ENCODE measurements around the gene CDC42EP1. TPM values are rescaled to one million over a fixed set of nuclear protein-coding genes. Genes with fewer than 3 reads are reported as not detected.
"Not testable (repeated sequence)": the region's sequence is repeated elsewhere in the genome, so short reads cannot be mapped to it uniquely, and the experiment has no call there.

The CDC42EP1 gene
- total RNA-seq, 2 experiments from 2014 or later = 0.83 to 0.87 TPM

GRCh38 chr22:37522482-37522881, 37.8 kb upstream of the CDC42EP1 start:
- Mint-ChIP-seq H3K4me1 (peaks cover 4% of the 10 kb centered on the region), H3K4me3 (no peak overlapping the region), H3K27ac (no peak overlapping the region), H3K9me3 (ENCODE audit: low read depth) (no peaks in the 10 kb centered on the region), H3K27me3 (peaks cover 28% of the 10 kb centered on the region), H3K36me3 (ENCODE audit: low read depth) (no peaks in the 10 kb centered on the region)
- DNase-seq (no peak), ATAC-seq (no peak)
- CTCF ChIA-PET = interaction anchor here (1.0 to 1.4 kb wide), 2 partner anchors 11 to 70 kb away, joined by 3 to 4 read pairs; no protein-coding TSS in a partner anchor
- intact Hi-C loops (cut with DNase I, micrococcal nuclease) = no loop called here
- POLR2A ChIA-PET = no interaction called here

GRCh38 chr22:37525073-37525745, 35.1 kb upstream of the CDC42EP1 start:
- no peak overlapping the region for H3K27ac Mint-ChIP-seq
- no peak overlapping the region for H3K4me3 Mint-ChIP-seq
- ChIA-PET POLR2A (no interaction called here), CTCF (interaction anchor here (0.6 kb wide), 1 partner anchor 669 kb away, joined by 3 read pairs; no protein-coding TSS in a partner anchor)
- DNase-seq (peak; percentile 27), ATAC-seq (peak; percentile 42)
- H3K36me3 Mint-ChIP-seq (ENCODE audit: low read depth) = no peaks in the 10 kb centered on the region
- peaks cover 6% of the 10 kb centered on the region for H3K4me1 Mint-ChIP-seq
- peaks cover 19% of the 10 kb centered on the region for H3K27me3 Mint-ChIP-seq
- no peaks in the 10 kb centered on the region for H3K9me3 Mint-ChIP-seq (ENCODE audit: low read depth)
- intact Hi-C loops (cut with DNase I, micrococcal nuclease) = no loop called here

DNA sequence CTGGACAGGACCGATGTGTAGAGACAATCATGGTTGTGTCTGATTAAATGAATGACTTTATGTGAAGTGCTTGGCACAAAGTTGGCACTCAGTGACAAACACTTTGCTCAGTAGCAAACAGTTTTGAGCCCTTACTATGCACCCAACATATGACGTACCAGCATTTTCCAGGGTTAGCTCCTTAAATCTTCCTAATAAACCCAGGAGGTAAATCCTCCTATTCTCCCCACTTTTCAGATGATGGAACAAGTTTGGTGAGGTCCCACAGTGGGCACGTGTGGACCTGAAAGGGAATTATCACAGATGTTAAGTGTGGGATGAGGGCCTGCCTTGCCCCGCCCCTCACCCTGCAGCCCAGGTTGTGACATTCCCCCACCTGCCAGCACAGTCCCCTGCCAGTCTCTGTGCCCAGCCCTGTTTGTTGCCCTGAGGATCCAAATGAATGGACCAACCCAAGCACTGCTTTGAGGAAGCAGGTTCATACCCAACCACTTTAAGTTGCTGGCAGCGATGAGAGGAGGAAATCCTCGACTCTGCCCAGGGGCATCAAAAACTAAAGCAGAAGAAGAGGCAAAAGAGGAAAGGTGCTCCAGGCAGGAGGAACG, 34.4 kb upstream of the CDC42EP1 start:
- Mint-ChIP-seq H3K27ac (no peak overlapping the region), H3K9me3 (ENCODE audit: low read depth) (no peaks in the 10 kb centered on the region), H3K4me3 (no peak overlapping the region), H3K4me1 (peaks cover 6% of the 10 kb centered on the region), H3K27me3 (peaks cover 16% of the 10 kb centered on the region), H3K36me3 (ENCODE audit: low read depth) (no peaks in the 10 kb centered on the region)
- POLR2A ChIA-PET = no interaction called here
- intact Hi-C loops (cut with DNase I, micrococcal nuclease) = no loop called here
- no peak for ATAC-seq
- DNase-seq = no peak
- CTCF ChIA-PET = interaction anchor here (0.6 kb wide), 1 partner anchor 669 kb away, joined by 3 read pairs; no protein-coding TSS in a partner anchor

DNA sequence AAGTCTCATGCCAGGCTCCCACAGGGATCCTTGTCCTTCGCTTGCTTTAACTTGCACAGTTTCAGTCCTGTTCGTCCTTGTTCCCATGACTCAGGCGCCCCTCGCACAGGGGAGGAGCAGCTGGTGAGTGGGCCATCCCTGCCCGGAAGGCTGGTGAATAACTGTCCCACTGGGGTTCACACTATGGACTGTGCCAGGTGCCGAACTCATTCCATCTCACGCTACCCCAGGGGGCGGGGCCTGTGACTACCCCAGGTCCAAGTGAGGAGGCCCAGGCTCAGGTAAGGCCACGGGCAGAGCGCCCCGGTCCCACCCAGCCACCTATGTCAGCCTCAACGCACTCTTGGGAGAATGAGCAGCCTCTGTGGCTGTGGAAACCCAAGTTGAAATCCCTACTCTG, 33.9 kb upstream of the CDC42EP1 start:
- Mint-ChIP-seq H3K27ac (no peak overlapping the region), H3K27me3 (peaks cover 11% of the 10 kb centered on the region), H3K4me3 (no peak overlapping the region), H3K36me3 (ENCODE audit: low read depth) (no peaks in the 10 kb centered on the region), H3K4me1 (peaks cover 6% of the 10 kb centered on the region), H3K9me3 (ENCODE audit: low read depth) (no peaks in the 10 kb centered on the region)
- ATAC-seq (no peak), DNase-seq (no peak)
- ChIA-PET CTCF (interaction anchor here (3.4 kb wide), 1 partner anchor 41 kb away, joined by 12 read pairs; no protein-coding TSS in a partner anchor), POLR2A (no interaction called here)
- intact Hi-C loops (cut with DNase I, micrococcal nuclease) = no loop called here

DNA sequence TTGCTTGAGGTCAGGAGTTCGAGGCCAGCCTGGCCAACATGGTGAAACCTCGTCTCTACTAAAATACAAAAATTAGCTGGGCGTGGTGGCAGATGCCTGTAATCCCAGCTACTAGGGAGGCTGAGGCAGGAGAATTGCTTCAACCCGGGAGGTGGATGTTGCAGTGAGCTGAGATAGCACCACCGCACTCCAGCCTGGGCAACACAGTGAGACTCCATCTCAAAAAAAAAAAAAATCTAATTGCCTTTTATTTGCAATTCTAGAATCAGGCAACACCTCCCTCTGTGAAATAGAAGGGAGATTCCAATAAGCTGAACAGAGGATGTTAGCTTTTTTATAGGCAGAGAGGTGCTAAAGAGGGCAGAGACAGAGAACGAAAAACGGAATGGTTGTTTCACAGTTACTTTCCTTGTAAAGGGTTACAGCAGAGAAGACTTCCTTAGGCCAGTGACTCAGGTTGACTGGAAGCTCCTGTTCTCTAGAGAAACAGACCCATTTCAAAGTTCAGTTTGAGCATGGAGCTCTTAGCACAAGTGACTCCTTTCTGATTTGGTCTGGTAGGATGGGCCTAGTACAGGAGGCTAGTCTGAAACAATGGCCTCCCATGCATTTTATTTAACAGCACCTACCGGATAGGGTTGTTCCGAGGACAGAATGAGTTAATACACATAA, 33.1 kb upstream of the CDC42EP1 start:
- intact Hi-C loops (cut with DNase I, micrococcal nuclease); H3K27ac Mint-ChIP-seq; H3K4me1 Mint-ChIP-seq; H3K9me3 Mint-ChIP-seq (ENCODE audit: low read depth); H3K4me3 Mint-ChIP-seq; POLR2A ChIA-PET; DNase-seq; H3K27me3 Mint-ChIP-seq; ATAC-seq; H3K36me3 Mint-ChIP-seq (ENCODE audit: low read depth): not testable (repeated sequence)
- CTCF ChIA-PET = interaction anchor here (0.6 to 3.4 kb wide), 2 partner anchors 40 to 52 kb away, joined by 3 to 12 read pairs; no protein-coding TSS in a partner anchor

DNA sequence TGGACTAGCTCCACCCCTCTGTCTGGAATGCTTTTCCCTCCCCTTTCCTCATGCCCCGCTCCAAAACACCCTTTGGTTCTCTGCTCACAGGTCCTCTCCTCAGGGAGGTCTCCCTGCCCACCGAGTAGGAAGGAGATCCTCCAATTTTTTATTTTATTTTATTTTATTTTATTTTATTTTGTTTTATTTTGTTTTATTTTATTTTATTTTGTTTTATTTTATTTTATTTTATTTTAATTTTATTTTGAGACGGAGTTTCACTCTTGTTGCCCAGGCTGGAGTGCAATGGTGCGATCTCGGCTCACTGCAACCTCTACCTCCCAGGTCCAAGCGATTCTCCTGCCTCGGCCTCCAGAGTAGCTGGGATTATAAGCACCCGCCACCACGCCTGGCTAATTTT, 32.3 kb upstream of the CDC42EP1 start:
- H3K36me3 Mint-ChIP-seq (ENCODE audit: low read depth); H3K27me3 Mint-ChIP-seq; DNase-seq; POLR2A ChIA-PET; intact Hi-C loops (cut with DNase I, micrococcal nuclease); H3K27ac Mint-ChIP-seq; ATAC-seq; H3K9me3 Mint-ChIP-seq (ENCODE audit: low read depth); H3K4me3 Mint-ChIP-seq; H3K4me1 Mint-ChIP-seq: not testable (repeated sequence)
- CTCF ChIA-PET = interaction anchor here (0.6 to 3.4 kb wide), 2 partner anchors 40 to 51 kb away, joined by 3 to 12 read pairs; no protein-coding TSS in a partner anchor

DNA sequence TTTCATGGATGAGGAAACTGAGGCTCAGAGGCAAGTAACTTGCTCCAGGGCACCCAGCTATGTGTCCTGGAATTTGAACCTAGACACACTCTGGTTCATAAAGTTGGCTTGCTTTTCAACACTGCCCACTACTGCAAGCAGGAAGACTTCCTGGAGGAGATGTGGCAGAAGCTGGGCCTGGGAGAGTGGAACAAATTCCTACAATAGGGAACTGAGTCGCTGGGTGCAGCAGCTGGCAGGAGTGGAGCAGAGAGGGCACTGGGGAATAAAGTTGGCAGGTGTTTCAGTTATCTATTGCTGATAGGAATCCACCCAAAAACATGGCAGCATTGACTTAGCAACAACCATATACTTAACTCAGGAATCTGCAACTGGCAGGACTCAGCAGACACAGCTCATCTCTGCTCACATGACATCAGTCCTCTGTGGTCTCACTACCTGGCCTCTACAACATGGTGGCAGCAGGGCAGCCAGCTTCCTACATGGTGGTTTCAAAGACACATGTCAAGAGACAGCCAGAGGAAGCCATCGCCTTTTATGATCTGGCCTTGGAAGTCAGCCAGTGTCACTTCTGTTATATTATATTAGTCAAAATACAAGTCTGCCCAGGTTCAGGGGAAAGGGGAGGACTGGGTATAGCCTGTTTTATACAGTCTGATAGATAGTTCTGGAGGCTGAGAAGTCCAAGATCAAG, 30.5 kb upstream of the CDC42EP1 start:
- H3K36me3 Mint-ChIP-seq (ENCODE audit: low read depth) = no peaks in the 10 kb centered on the region
- peak; percentile 46 for ATAC-seq
- peaks cover 21% of the 10 kb centered on the region for H3K4me1 Mint-ChIP-seq
- no peak overlapping the region for H3K4me3 Mint-ChIP-seq
- peaks cover 3% of the 10 kb centered on the region for H3K27me3 Mint-ChIP-seq
- DNase-seq = peak; percentile 27
- ChIA-PET POLR2A (no interaction called here), CTCF (interaction anchor here (0.7 to 3.4 kb wide), 7 partner anchors 8 to 77 kb away, joined by 3 to 12 read pairs (median 4); partner anchors contain the start of gene CARD10)
- H3K27ac Mint-ChIP-seq = no peak overlapping the region
- intact Hi-C loops (cut with DNase I, micrococcal nuclease) = loop anchor here in 1 of 2 experiments (5.0 kb wide), 1 partner anchor 47 kb away; no protein-coding TSS in a partner anchor
- H3K9me3 Mint-ChIP-seq (ENCODE audit: low read depth) = no peaks in the 10 kb centered on the region

DNA sequence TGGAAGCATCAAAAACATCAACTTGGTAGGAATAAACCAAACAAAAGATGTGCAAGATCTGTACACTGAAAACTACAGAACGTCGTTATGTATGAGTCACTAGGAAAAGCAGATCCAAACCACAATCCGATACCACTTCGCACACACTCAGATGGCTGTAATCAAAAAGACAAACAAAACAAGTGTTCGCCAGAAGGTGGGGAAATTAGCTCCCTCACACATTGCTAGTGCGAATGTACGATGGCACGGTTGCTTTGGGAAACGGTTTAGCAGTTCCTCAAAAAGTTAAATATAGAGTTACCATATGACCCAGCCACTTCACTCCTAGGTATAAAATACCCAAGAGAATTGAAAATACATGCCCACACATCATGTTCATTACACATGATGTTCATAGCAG, 26.3 kb upstream of the CDC42EP1 start:
- CTCF ChIA-PET = interaction anchor here (1.3 to 2.5 kb wide), 3 partner anchors 13 to 58 kb away, joined by 4 to 10 read pairs (median 4); no protein-coding TSS in a partner anchor
- Mint-ChIP-seq H3K36me3 (ENCODE audit: low read depth) (no peaks in the 10 kb centered on the region), H3K9me3 (ENCODE audit: low read depth) (no peaks in the 10 kb centered on the region), H3K4me1 (peaks cover 29% of the 10 kb centered on the region), H3K4me3 (no peak overlapping the region), H3K27me3 (peaks cover 5% of the 10 kb centered on the region), H3K27ac (no peak overlapping the region)
- peak; percentile 42 for DNase-seq
- intact Hi-C loops (cut with DNase I, micrococcal nuclease) = loop anchor here in 1 of 2 experiments (5.0 kb wide), 1 partner anchor 52 kb away; no protein-coding TSS in a partner anchor
- ATAC-seq = peak; percentile 37
- POLR2A ChIA-PET = interaction anchor here (0.6 kb wide), 1 partner anchor 65 kb away, joined by 3 read pairs; no protein-coding TSS in a partner anchor

- ChIA-PET CTCF (interaction anchor here (1.3 to 2.5 kb wide), 3 partner anchors 13 to 58 kb away, joined by 4 to 10 read pairs (median 4); no protein-coding TSS in a partner anchor), POLR2A (no interaction called here)
- intact Hi-C loops (cut with DNase I, micrococcal nuclease) = loop anchor here in 1 of 2 experiments (5.0 kb wide), 1 partner anchor 52 kb away; no protein-coding TSS in a partner anchor
- DNase-seq (no peak), ATAC-seq (no peak)
- H3K27ac Mint-ChIP-seq = no peak overlapping the region
- H3K9me3 Mint-ChIP-seq (ENCODE audit: low read depth) = no peaks in the 10 kb centered on the region
- no peak overlapping the region for H3K4me3 Mint-ChIP-seq
- no peaks in the 10 kb centered on the region for H3K36me3 Mint-ChIP-seq (ENCODE audit: low read depth)
- peaks cover 32% of the 10 kb centered on the region for H3K4me1 Mint-ChIP-seq
- peaks cover 7% of the 10 kb centered on the region for H3K27me3 Mint-ChIP-seq
Measured at GRCh38 chr22:37534445-37534844, 25.8 kb upstream of the CDC42EP1 start.

DNA sequence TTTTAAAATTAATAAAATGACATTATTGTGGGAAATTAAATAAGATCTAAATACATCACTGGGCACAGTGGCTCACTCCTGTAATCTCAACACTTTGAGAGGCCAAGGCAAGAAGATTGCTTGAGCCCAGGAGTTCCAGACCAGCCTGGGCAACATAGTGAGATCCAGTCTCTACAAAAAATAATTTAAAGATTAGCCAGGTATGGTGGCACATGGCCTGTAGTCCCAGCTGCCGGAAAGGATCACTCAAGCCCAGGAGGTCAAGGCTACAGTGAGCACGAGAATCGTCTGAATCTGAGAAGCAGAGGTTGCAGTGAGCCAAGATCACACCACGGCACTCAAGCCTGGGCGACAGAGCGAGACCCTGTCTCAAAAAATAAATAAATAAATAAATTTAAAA, 25.1 kb upstream of the CDC42EP1 start:
- H3K4me1 Mint-ChIP-seq = peaks cover 26% of the 10 kb centered on the region
- peaks cover 7% of the 10 kb centered on the region for H3K27me3 Mint-ChIP-seq
- H3K36me3 Mint-ChIP-seq (ENCODE audit: low read depth) = no peaks in the 10 kb centered on the region
- H3K4me3 Mint-ChIP-seq = no peak overlapping the region
- CTCF ChIA-PET = interaction anchor here (0.6 kb wide), 1 partner anchor 136 kb away, joined by 3 read pairs; no protein-coding TSS in a partner anchor
- no peak overlapping the region for H3K27ac Mint-ChIP-seq
- POLR2A ChIA-PET = no interaction called here
- intact Hi-C loops (cut with DNase I, micrococcal nuclease) = loop anchor here in 1 of 2 experiments (5.0 kb wide), 1 partner anchor 147 kb away; no protein-coding TSS in a partner anchor
- DNase-seq (no peak), ATAC-seq (no peak)
- no peaks in the 10 kb centered on the region for H3K9me3 Mint-ChIP-seq (ENCODE audit: low read depth)

All from activated CD4-positive, alpha-beta T cell treated with anti-CD3 and anti-CD28 coated beads for 36 hours (primary cell).